ENCODE data around the gene EXOC5.
A peak's percentile ranks its signal among the peaks of the same experiment; 100 is the strongest.

- TF ChIP-seq CTCF (IDR thresholded peaks at IDR 0.05) (peak in 4 of 6 experiments; percentile 13 to 56 (median 37)), POLR2A (IDR thresholded peaks at IDR 0.05) (peak; percentile 26 to 81 (median 52)), EP300 (IDR thresholded peaks at IDR 0.05) (peak in 1 of 4 donors; percentile 63)
Observed at GRCh38 chr14:57268161-57269069, at the start of gene EXOC5, which contains the start of gene AP5M1.

All from upper lobe of left lung (tissue), 4 donors.